ENCODE measurements around the gene TRAT1. TPM values are rescaled to one million over a fixed set of nuclear protein-coding genes. Genes with fewer than 3 reads are reported as not detected.

TRAT1 gene
- total RNA-seq, 1 donor from 2014 or later = not detected

GRCh38 chr3:108882762-108883161, 60.2 kb downstream of the TRAT1 start:
- DNase-seq (ENCODE audit: low read depth, low spot score) = no peak
- no peaks in the 10 kb centered on the region for H3K27me3 Mint-ChIP-seq (ENCODE audit: low read depth)
- H3K9me3 Mint-ChIP-seq = peaks cover 3% of the 10 kb centered on the region
- no peak for TF ChIP-seq CTCF (conservative IDR thresholded peaks at IDR 0.05)
- no peak overlapping the region for H3K4me3 Mint-ChIP-seq
- H3K27ac Mint-ChIP-seq (ENCODE audit: unreplicated experiment) = no peak overlapping the region
- H3K4me1 Mint-ChIP-seq = peaks cover 10% of the 10 kb centered on the region
- H3K36me3 Mint-ChIP-seq (ENCODE audit: low read depth) = no peaks in the 10 kb centered on the region

DNA sequence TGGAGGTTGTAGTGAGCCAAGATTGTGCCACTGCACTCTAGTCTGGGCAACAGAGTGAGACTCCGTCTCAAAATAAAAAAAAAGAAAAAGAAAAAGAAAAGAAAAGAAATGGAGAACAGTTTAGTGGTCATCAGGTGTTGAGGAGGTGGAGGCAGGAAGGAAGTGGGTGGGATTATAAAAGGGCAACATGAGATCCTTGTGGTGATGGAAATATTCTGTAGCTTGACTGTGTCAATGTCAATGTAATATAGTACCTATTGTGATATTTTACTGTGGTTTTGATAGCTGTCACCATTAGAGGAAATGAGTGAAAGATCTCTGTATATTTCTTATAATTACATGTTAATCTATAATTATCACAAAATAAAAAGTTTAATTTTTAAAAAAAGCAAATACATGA, 60.8 kb downstream of the TRAT1 start:
- Mint-ChIP-seq H3K4me1 (peaks cover 4% of the 10 kb centered on the region), H3K4me3 (no peak overlapping the region), H3K27ac (ENCODE audit: unreplicated experiment) (no peak overlapping the region), H3K36me3 (ENCODE audit: low read depth) (no peaks in the 10 kb centered on the region), H3K9me3 (peaks cover 3% of the 10 kb centered on the region), H3K27me3 (ENCODE audit: low read depth) (no peaks in the 10 kb centered on the region)
- no peak for TF ChIP-seq CTCF (conservative IDR thresholded peaks at IDR 0.05)
- no peak for DNase-seq (ENCODE audit: low read depth, low spot score)

DNA sequence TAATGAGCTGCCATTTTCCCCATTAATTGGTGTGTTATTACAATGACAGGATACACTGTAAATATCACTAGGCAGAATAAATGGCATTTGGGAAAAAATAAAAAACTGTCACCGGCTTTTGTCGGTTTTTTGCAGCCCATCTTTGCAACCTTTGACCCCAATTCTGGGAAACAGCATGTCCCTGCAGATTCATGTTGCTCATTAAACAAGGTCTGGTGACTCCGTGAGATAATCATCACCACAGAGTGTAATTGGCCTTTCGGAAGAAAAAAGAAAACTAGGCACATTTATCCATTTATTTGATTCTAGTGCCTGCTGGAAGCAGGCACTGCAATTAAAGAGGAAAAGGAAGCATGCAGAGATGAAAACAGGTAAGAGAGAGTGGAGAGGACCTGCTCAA, 64.5 kb downstream of the TRAT1 start:
- no peaks in the 10 kb centered on the region for H3K9me3 Mint-ChIP-seq
- no peaks in the 10 kb centered on the region for H3K4me1 Mint-ChIP-seq

DNA sequence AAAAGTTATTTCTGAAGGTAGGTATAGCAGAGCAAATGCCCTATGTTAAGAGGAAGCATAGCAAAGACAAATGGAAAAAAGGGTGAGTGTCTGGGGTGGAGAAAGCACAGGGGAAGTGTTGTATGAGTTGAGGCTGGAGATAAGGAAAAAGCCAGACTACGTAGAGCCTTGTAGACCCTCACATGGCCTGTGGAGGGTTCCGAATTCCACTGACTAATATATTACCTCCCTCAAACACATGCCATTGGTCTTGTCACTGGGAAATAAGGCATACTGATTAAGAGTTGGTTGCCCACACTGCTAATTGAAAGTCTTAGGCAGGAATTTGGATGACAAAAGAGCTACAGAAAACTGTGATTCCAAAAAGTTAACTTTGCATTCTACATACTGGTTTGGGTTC, 65.2 kb downstream of the TRAT1 start:
- Mint-ChIP-seq H3K4me3 (no peak overlapping the region), H3K27me3 (ENCODE audit: low read depth) (no peaks in the 10 kb centered on the region), H3K36me3 (ENCODE audit: low read depth) (no peaks in the 10 kb centered on the region), H3K4me1 (no peaks in the 10 kb centered on the region), H3K9me3 (no peaks in the 10 kb centered on the region), H3K27ac (ENCODE audit: unreplicated experiment) (no peak overlapping the region)
- no peak for TF ChIP-seq CTCF (conservative IDR thresholded peaks at IDR 0.05)
- no peak for DNase-seq (ENCODE audit: low read depth, low spot score)

More for the DNA sequence above, 64.5 kb downstream of the TRAT1 start:
- no peak for TF ChIP-seq CTCF (conservative IDR thresholded peaks at IDR 0.05)
- no peak for DNase-seq (ENCODE audit: low read depth, low spot score)
- Mint-ChIP-seq H3K4me3 (no peak overlapping the region), H3K27ac (ENCODE audit: unreplicated experiment) (no peak overlapping the region), H3K27me3 (ENCODE audit: low read depth) (no peaks in the 10 kb centered on the region), H3K36me3 (ENCODE audit: low read depth) (no peaks in the 10 kb centered on the region)

DNA sequence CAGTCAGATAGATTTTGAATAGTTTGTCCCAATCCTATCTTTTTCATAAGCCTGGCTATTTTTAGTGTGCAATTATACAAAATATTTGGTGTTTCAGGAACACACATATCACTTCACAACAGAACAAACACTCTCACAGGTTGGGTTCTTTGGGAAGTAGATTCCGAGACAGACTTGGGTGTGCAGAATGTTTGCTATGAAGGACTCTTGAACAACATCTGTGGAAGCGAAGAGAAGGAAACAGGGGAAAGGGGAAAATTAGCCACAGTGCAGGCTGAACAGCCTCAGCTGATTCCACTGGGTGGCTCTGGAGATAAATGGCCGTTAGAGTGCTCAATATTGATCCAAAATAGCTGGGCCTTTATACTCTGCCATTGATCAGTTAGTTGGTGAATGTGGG, 69.2 kb downstream of the TRAT1 start:
- H3K27ac Mint-ChIP-seq (ENCODE audit: unreplicated experiment) = no peak overlapping the region
- H3K27me3 Mint-ChIP-seq (ENCODE audit: low read depth) = no peaks in the 10 kb centered on the region
- no peaks in the 10 kb centered on the region for H3K9me3 Mint-ChIP-seq
- H3K4me1 Mint-ChIP-seq = no peaks in the 10 kb centered on the region
- DNase-seq (ENCODE audit: low read depth, low spot score) = no peak
- no peaks in the 10 kb centered on the region for H3K36me3 Mint-ChIP-seq (ENCODE audit: low read depth)
- H3K4me3 Mint-ChIP-seq = no peak overlapping the region
- TF ChIP-seq CTCF (conservative IDR thresholded peaks at IDR 0.05) = no peak

DNA sequence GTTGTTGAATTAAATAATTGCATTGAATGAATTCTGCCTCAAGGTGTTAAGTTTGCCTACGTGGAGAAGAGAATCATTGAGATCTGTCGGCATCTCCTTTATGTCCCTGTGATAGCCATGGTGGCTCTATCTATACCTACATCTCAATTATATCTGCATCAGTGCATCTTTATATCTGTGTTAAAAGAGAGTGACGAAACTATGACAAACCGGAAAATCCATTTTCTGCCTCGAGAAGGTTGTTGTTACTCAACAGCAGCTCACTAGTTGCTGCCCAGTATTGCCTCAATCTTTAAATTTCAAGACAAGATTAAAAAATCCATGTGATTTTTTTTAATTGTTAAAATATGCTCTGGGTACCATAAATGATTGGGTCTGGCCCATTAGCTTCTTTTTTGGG, 72.4 kb downstream of the TRAT1 start:
- H3K27me3 Mint-ChIP-seq (ENCODE audit: low read depth) = no peaks in the 10 kb centered on the region
- no peaks in the 10 kb centered on the region for H3K36me3 Mint-ChIP-seq (ENCODE audit: low read depth)
- no peaks in the 10 kb centered on the region for H3K9me3 Mint-ChIP-seq
- no peak for DNase-seq (ENCODE audit: low read depth, low spot score)
- H3K4me3 Mint-ChIP-seq = no peak overlapping the region
- TF ChIP-seq CTCF (conservative IDR thresholded peaks at IDR 0.05) = no peak
- H3K27ac Mint-ChIP-seq (ENCODE audit: unreplicated experiment) = no peak overlapping the region
- no peaks in the 10 kb centered on the region for H3K4me1 Mint-ChIP-seq
